B cell (primary cell): ENCODE results near the gene RPL39L. TPM values are rescaled to one million over a fixed set of nuclear protein-coding genes. Genes with fewer than 3 reads are reported as not detected.

Experiments used
- ATAC-seq: fragments of 200-7000 bp; cut with Tn5 transposase; one replicate; pipeline ENCODE4 v1.10.0; 2021; ENCODE audit warnings: low read depth, mild to moderate bottlenecking, moderate number of reproducible peaks, moderate library complexity
- CTCF ChIA-PET: fragments of 350-600 bp; sonication (Branson Sonifier 250); formaldehyde crosslinking; loops from one replicate; lab custom pipeline; 2021; ENCODE audit warnings: antibody characterized with exemption, inconsistent platforms; lab: Charles Lee
- POLR2A ChIA-PET: fragments of 350-600 bp; sonication (Branson Sonifier 250); formaldehyde crosslinking; loops from one replicate; lab custom pipeline; 2021; ENCODE audit warnings: antibody characterized with exemption; lab: Charles Lee
- DNase-seq: peaks from one replicate; pipeline ENCODE4 v3.0.0; 2013
- H2AFZ ChIP-seq: 2 replicates; pipeline ENCODE4 v1.6.1; 2012; ENCODE audit warnings: mild to moderate bottlenecking, low read depth, low read length; ENCODE audit not compliant: insufficient read depth, poor library complexity, severe bottlenecking
- H3K27ac ChIP-seq, 2 donors: 1 replicate in 1 of 2; 2 replicates in 1 of 2; pipeline ENCODE4 v1.5.1; 2012 to 2013; ENCODE audit warnings: low read length in 2 of 2, mild to moderate bottlenecking in 2 of 2, moderate library complexity in 1 of 2
- H3K27me3 ChIP-seq, 4 experiments: fragments of 200-600 bp in 1 of 4; sonication (generic) in 1 of 4; replicated peaks in 1 of 4; 1 replicate in 2 of 4; 2 replicates in 2 of 4; pipeline versions ENCODE4 v1.6.1 to v1.7.0; 2013 to 2016; ENCODE audit warnings: low read length in 3 of 4, mild to moderate bottlenecking in 2 of 4, mixed read lengths in 1 of 4, moderate library complexity in 1 of 4; ENCODE audit not compliant: insufficient read depth in 4 of 4, control insufficient read depth in 3 of 4; ENCODE audit errors: control extremely low read depth in 1 of 4
- H3K36me3 ChIP-seq, 2 experiments: replicated peaks in 1 of 2; 1 replicate in 1 of 2; 2 replicates in 1 of 2; pipeline versions ENCODE4 v1.6.1 to v1.7.1; 2013; ENCODE audit warnings: low read length in 1 of 2; ENCODE audit not compliant: insufficient read depth in 2 of 2, control insufficient read depth in 1 of 2; ENCODE audit errors: control extremely low read depth in 1 of 2, extremely low read depth in 1 of 2
- H3K4me1 ChIP-seq, 2 donors: fragments of 200-600 bp in 1 of 2; sonication (generic) in 1 of 2; 1 replicate in 1 of 2; 2 replicates in 1 of 2; pipeline versions ENCODE4 v1.5.1 to v1.6.1; 2013 to 2017; ENCODE audit warnings: low read length in 2 of 2; ENCODE audit not compliant: control insufficient read depth in 2 of 2, insufficient read depth in 2 of 2
- H3K4me2 ChIP-seq: replicated peaks from 2 replicates; pipeline ENCODE3; 2012; ENCODE audit warnings: mild to moderate bottlenecking, low read depth, low read length; ENCODE audit not compliant: poor library complexity, severe bottlenecking
- H3K4me3 ChIP-seq, 5 experiments: fragments of 200-600 bp in 1 of 5; sonication (generic) in 1 of 5; 1 replicate in 3 of 5; 2 replicates in 2 of 5; pipeline versions ENCODE4 v1.5.1 to v1.7.0; 2011 to 2016; ENCODE audit warnings: low read length in 4 of 5, mild to moderate bottlenecking in 4 of 5, low read depth in 2 of 5, control low read depth in 1 of 5, moderate library complexity in 1 of 5; ENCODE audit not compliant: insufficient read depth in 1 of 5; ENCODE audit errors: control extremely low read depth in 1 of 5, extremely low read depth in 1 of 5
- H3K79me2 ChIP-seq: fragments of 200-600 bp; sonication (generic); one replicate; pipeline ENCODE4 v1.6.0; 2016; ENCODE audit warnings: low read length; ENCODE audit not compliant: control insufficient read depth, insufficient read depth
- H3K9ac ChIP-seq: fragments of 200-600 bp; sonication (generic); 2 replicates; pipeline ENCODE4 v1.6.1; 2017; ENCODE audit warnings: mild to moderate bottlenecking, low read length, moderate library complexity
- H3K9me3 ChIP-seq, 3 donors: one replicate each; pipeline versions ENCODE4 v1.6.1 to v1.7.1; 2013; ENCODE audit warnings: low read length in 2 of 3; ENCODE audit not compliant: control insufficient read depth in 2 of 3, insufficient read depth in 1 of 3; ENCODE audit errors: control extremely low read depth in 1 of 3
- H4K20me1 ChIP-seq: 2 replicates; pipeline ENCODE4 v1.6.0; 2012; ENCODE audit warnings: mild to moderate bottlenecking, low read length; ENCODE audit not compliant: insufficient read depth, control insufficient read depth, poor library complexity, severe bottlenecking
- H3K27ac Mint-ChIP-seq: one replicate; pipeline ENCODE4 v1.8.0; 2021; ENCODE audit warnings: mixed read lengths
- H3K27me3 Mint-ChIP-seq: one replicate; pipeline ENCODE4 v1.8.0; 2021; ENCODE audit warnings: mixed read lengths
- H3K4me1 Mint-ChIP-seq: one replicate; pipeline ENCODE4 v1.8.0; 2021; ENCODE audit warnings: mixed read lengths
- H3K4me3 Mint-ChIP-seq: one replicate; pipeline ENCODE4 v1.8.0; 2021; ENCODE audit warnings: mixed read lengths
- H3K9me3 Mint-ChIP-seq: one replicate; pipeline ENCODE4 v1.8.0; 2022; ENCODE audit warnings: mixed read lengths; ENCODE audit not compliant: insufficient read depth
- EZH2 ChIP-seq: IDR thresholded peaks from 2 replicates; pipeline ENCODE4 v1.6.1; 2012; ENCODE audit warnings: borderline replicate concordance, low read depth, mild to moderate bottlenecking, moderate library complexity, low read length; ENCODE audit not compliant: insufficient read depth, poor library complexity, severe bottlenecking
- WGBS: methylation state at CpG from one replicate; pipeline ENCODE4 v1.1.5; 2013; ENCODE audit warnings: missing lambda C conversion rate; ENCODE audit not compliant: insufficient coverage; 5-methylcytosine and 5-hydroxymethylcytosine counted together
- intact Hi-C: fragments of 100-400 bp; cut with micrococcal nuclease; formaldehyde crosslinking; loops from one replicate; pipeline ENCODE4 v1.10.0; 2022
- polyA plus RNA-seq: library from polyadenylated mRNA; depleted of rRNA; stranded (reverse); fragments of >200 nt; gene quantifications from 2 replicates; pipeline ENCODE4 v1.2.3, GENCODE V29; 2012
- total RNA-seq, 2 donors: library from RNA; stranded (reverse); fragments of 120-200 nt in 1 of 2; gene quantifications; 1 replicate in 1 of 2; 2 replicates in 1 of 2; pipeline versions ENCODE4 v1.2.3 to v1.2.4, GENCODE V29; 2013 to 2022
- TF ChIP-seq, protein P1 (sequence below): fragments of 200-600 bp; IDR thresholded peaks from one replicate; pipeline ENCODE4 v1.8.0; 2022; ENCODE audit warnings: antibody characterized with exemption, mild to moderate bottlenecking

RPL39L gene
- total and polyA plus RNA-seq, 2 donors (not counting 1 experiment from before 2014, with no cell fraction given) = 3.1 to 4.5 TPM

DNA sequence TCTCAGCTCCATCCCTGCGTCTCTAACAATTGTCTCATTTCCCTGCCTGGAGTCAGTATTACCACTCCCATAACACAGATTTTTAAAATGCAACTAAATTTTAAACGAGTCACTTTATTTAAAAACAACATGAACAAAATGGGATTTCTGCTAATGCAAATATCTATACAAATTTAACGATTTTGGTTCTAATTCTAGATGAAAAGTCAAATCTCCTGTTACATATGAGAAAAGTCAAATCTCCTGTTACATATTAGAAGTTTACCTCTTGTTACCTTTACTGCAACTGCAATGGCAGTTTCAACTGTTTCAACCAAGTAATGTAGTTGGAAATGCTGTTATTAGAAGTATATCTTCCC is 578 bp upstream of the RPL39L start:
- Histone ChIP-seq H3K9ac (peak overlapping the region; percentile 69), H3K27me3 (no peaks in the 10 kb centered on the region), H3K4me1 (peaks cover 12 to 14% of the 10 kb centered on the region in 2 donors), H4K20me1 (no peaks in the 10 kb centered on the region), H3K4me3 (peak overlapping the region in 4 of 5 experiments; percentile 49 to 68 (median 58)), H3K36me3 (no peaks in the 10 kb centered on the region), H2AFZ (peak overlapping the region; percentile 81), H3K79me2 (no peaks in the 10 kb centered on the region), H3K9me3 (peaks cover 1 to 27% (median 14%) of the 10 kb centered on the region in 3 donors), H3K27ac (peak overlapping the region; percentile 77 to 79), H3K4me2 (peak overlapping the region; percentile 75)
- intact Hi-C loops = loop anchor here (1.0 to 10.0 kb wide), 7 partner anchors 10 to 885 kb away; partner anchors contain the start of gene EIF4A2
- Mint-ChIP-seq H3K9me3 (peaks cover 14% of the 10 kb centered on the region), H3K27ac (peak overlapping the region; percentile 90), H3K4me3 (peak overlapping the region; percentile 90), H3K27me3 (no peaks in the 10 kb centered on the region), H3K4me1 (peaks cover 16% of the 10 kb centered on the region)
- TF ChIP-seq EZH2 = no peak
- TF ChIP-seq, protein P1, sequence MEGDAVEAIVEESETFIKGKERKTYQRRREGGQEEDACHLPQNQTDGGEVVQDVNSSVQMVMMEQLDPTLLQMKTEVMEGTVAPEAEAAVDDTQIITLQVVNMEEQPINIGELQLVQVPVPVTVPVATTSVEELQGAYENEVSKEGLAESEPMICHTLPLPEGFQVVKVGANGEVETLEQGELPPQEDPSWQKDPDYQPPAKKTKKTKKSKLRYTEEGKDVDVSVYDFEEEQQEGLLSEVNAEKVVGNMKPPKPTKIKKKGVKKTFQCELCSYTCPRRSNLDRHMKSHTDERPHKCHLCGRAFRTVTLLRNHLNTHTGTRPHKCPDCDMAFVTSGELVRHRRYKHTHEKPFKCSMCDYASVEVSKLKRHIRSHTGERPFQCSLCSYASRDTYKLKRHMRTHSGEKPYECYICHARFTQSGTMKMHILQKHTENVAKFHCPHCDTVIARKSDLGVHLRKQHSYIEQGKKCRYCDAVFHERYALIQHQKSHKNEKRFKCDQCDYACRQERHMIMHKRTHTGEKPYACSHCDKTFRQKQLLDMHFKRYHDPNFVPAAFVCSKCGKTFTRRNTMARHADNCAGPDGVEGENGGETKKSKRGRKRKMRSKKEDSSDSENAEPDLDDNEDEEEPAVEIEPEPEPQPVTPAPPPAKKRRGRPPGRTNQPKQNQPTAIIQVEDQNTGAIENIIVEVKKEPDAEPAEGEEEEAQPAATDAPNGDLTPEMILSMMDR = peak; percentile 18
- no peak for ATAC-seq
- WGBS = 0% methylated on average over 1 of the region's 3 CpGs
- ChIA-PET CTCF (interaction anchor here (0.6 to 8.4 kb wide), 23 partner anchors 9 to 357 kb away, joined by 3 to 97 read pairs (median 4); partner anchors contain the start of gene EIF4A2), POLR2A (interaction anchor here (0.6 to 1.8 kb wide), 7 partner anchors 10 to 357 kb away, joined by 3 to 11 read pairs (median 4); partner anchors contain the start of gene EIF4A2)
- no peak for DNase-seq

DNA sequence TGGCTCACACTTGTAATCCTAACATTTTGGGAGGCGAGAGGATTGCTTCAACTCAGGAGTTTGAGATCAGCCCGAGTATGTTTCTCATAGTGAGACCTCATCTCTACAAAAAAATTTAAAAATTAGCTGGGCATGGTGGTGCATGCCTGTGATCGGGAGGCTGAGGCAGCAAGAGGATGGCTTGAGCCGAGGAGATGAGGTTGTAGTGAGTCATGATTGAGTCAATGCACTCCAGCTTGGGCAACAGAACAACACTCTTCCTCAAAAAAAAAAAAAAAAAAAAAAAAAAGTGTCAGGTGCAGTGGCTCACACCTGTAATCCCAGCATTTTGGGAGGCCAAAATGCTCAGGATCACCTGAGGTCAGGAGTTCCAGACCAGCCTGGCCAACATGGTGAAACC is 2.4 kb downstream of the RPL39L start:
- no peak overlapping the region for H3K27ac ChIP-seq
- no peaks in the 10 kb centered on the region for H3K27me3 ChIP-seq
- ChIA-PET POLR2A (interaction anchor here (0.7 kb wide), 1 partner anchor 155 kb away, joined by 5 read pairs; no protein-coding TSS in a partner anchor), CTCF (interaction anchor here (0.7 to 8.4 kb wide), 3 partner anchors 24 to 120 kb away, joined by 4 to 97 read pairs (median 5); no protein-coding TSS in a partner anchor)
- no peak overlapping the region for H3K4me3 Mint-ChIP-seq
- no peaks in the 10 kb centered on the region for H3K27me3 Mint-ChIP-seq
- H3K9ac ChIP-seq = no peak overlapping the region
- H3K9me3 Mint-ChIP-seq = peaks cover 11% of the 10 kb centered on the region
- no peaks in the 10 kb centered on the region for H4K20me1 ChIP-seq
- no peaks in the 10 kb centered on the region for H3K79me2 ChIP-seq
- H3K4me1 ChIP-seq = peaks cover 24 to 25% of the 10 kb centered on the region in 2 donors
- TF ChIP-seq, protein P1 = no peak
- TF ChIP-seq EZH2 = no peak
- ATAC-seq = no peak
- no peak overlapping the region for H3K4me3 ChIP-seq
- WGBS = no CpG with 5 or more reads among the region's 4 CpGs
- H3K4me1 Mint-ChIP-seq = peaks cover 33% of the 10 kb centered on the region
- peaks cover 3 to 17% (median 4%) of the 10 kb centered on the region in 3 donors for H3K9me3 ChIP-seq
- H3K36me3 ChIP-seq = no peaks in the 10 kb centered on the region
- H3K27ac Mint-ChIP-seq = no peak overlapping the region
- intact Hi-C loops = loop anchor here (5.0 to 10.0 kb wide), 2 partner anchors 70 to 882 kb away; no protein-coding TSS in a partner anchor
- no peak for DNase-seq
- H3K4me2 ChIP-seq = no peak overlapping the region
- H2AFZ ChIP-seq = no peak overlapping the region
